ENCODE data around the gene OR4D9.
"Not testable (repeated sequence)": the region's sequence is repeated elsewhere in the genome, so short reads cannot be mapped to it uniquely, and the experiment has no call there.

OR4D9 gene

GRCh38 chr11:59510941-59511589 is at the start of gene OR4D9:
OR4D9 (plus strand) TSS chr11:59511539; CDS start chr11:59514913, 3,374 bp downstream.
- in situ Hi-C loops (cut with HindIII; ENCODE audit: low sequenced_read_pairs): no loop called here

- in situ Hi-C loops (cut with HindIII; ENCODE audit: low sequenced_read_pairs): no loop called here
Observed at GRCh38 chr11:59463190-59463641, 48.1 kb upstream of the OR4D9 start.

- in situ Hi-C loops (cut with HindIII; ENCODE audit: low sequenced_read_pairs): no loop called here
Observed at GRCh38 chr11:59473015-59473414, 38.3 kb upstream of the OR4D9 start, which contains the start of gene OR4D10. OR4D10 (plus strand) TSS chr11:59473315; CDS start chr11:59477430, 4,115 bp downstream.

- in situ Hi-C loops (cut with HindIII; ENCODE audit: low sequenced_read_pairs): no loop called here
Observed at GRCh38 chr11:59475176-59475575, 36.2 kb upstream of the OR4D9 start.

- in situ Hi-C loops (cut with HindIII; ENCODE audit: low sequenced_read_pairs): no loop called here
Observed at GRCh38 chr11:59479906-59480305, 31.4 kb upstream of the OR4D9 start.

- in situ Hi-C loops (cut with HindIII; ENCODE audit: low sequenced_read_pairs): no loop called here
Observed at GRCh38 chr11:59480359-59480758, 31.0 kb upstream of the OR4D9 start.

- in situ Hi-C loops (cut with HindIII; ENCODE audit: low sequenced_read_pairs): no loop called here
Observed at GRCh38 chr11:59501931-59502330, 9.4 kb upstream of the OR4D9 start.

GRCh38 chr11:59503276-59503675 is 8.1 kb upstream of the OR4D9 start, which contains the start of gene OR4D11:
OR4D11 (plus strand) TSS chr11:59503576; CDS start chr11:59503576, 0 bp downstream.
- in situ Hi-C loops (cut with HindIII; ENCODE audit: low sequenced_read_pairs): no loop called here

GRCh38 chr11:59511675-59512074 is 336 bp downstream of the OR4D9 start:
- in situ Hi-C loops (cut with HindIII; ENCODE audit: low sequenced_read_pairs): no loop called here

- in situ Hi-C loops (cut with HindIII; ENCODE audit: low sequenced_read_pairs): not testable (repeated sequence)
Observed at GRCh38 chr11:59520139-59520538, 8.8 kb downstream of the OR4D9 start.

GRCh38 chr11:59520741-59521140 is 9.4 kb downstream of the OR4D9 start:
- in situ Hi-C loops (cut with HindIII; ENCODE audit: low sequenced_read_pairs): no loop called here

GRCh38 chr11:59523541-59523940 is 12.2 kb downstream of the OR4D9 start:
- in situ Hi-C loops (cut with HindIII; ENCODE audit: low sequenced_read_pairs): no loop called here

- in situ Hi-C loops (cut with HindIII; ENCODE audit: low sequenced_read_pairs): no loop called here
Observed at GRCh38 chr11:59528711-59529110, 17.4 kb downstream of the OR4D9 start.

GRCh38 chr11:59532620-59533019 is 21.3 kb downstream of the OR4D9 start:
- in situ Hi-C loops (cut with HindIII; ENCODE audit: low sequenced_read_pairs): no loop called here

GRCh38 chr11:59534676-59535075 is 23.3 kb downstream of the OR4D9 start:
- in situ Hi-C loops (cut with HindIII; ENCODE audit: low sequenced_read_pairs): no loop called here

- in situ Hi-C loops (cut with HindIII; ENCODE audit: low sequenced_read_pairs): no loop called here
Observed at GRCh38 chr11:59542142-59542810, 30.9 kb downstream of the OR4D9 start.

- in situ Hi-C loops (cut with HindIII; ENCODE audit: low sequenced_read_pairs): not testable (repeated sequence)
Observed at GRCh38 chr11:59543713-59544112, 32.4 kb downstream of the OR4D9 start.

GRCh38 chr11:59544869-59545178 is 33.5 kb downstream of the OR4D9 start:
- in situ Hi-C loops (cut with HindIII; ENCODE audit: low sequenced_read_pairs): no loop called here

- in situ Hi-C loops (cut with HindIII; ENCODE audit: low sequenced_read_pairs): no loop called here
Observed at GRCh38 chr11:59545179-59546020, 34.1 kb downstream of the OR4D9 start.

- in situ Hi-C loops (cut with HindIII; ENCODE audit: low sequenced_read_pairs): not testable (repeated sequence)
Observed at GRCh38 chr11:59547605-59548308, 36.4 kb downstream of the OR4D9 start.

- in situ Hi-C loops (cut with HindIII; ENCODE audit: low sequenced_read_pairs): no loop called here
Observed at GRCh38 chr11:59548309-59548656, 36.9 kb downstream of the OR4D9 start.
